HepG2 (cell line): ENCODE results near the gene GTF2H4. TPM values are rescaled to one million over a fixed set of nuclear protein-coding genes. Genes with fewer than 3 reads are reported as not detected.
A peak's percentile ranks its signal among the peaks of the same experiment; 100 is the strongest.

ENCODE experiments used
- ARHGAP35 ChIP-seq: sonication (generic); formaldehyde crosslinking; IDR thresholded peaks from 2 replicates; pipeline ENCODE4 v1.9.0; 2022; ENCODE audit warnings: mild to moderate bottlenecking, inconsistent platforms, moderate library complexity, missing genetic modification reagents, borderline replicate concordance
- HOXD1 ChIP-seq: sonication (generic); formaldehyde crosslinking; IDR thresholded peaks from 2 replicates; pipeline ENCODE4 v1.5.0; 2020; ENCODE audit warnings: missing genetic modification reagents
- MXD4 ChIP-seq: IDR thresholded peaks from 2 replicates; pipeline ENCODE4 v1.6.1; 2016; ENCODE audit warnings: mild to moderate bottlenecking, missing biosample characterization, missing genetic modification reagents
- NCOA5 ChIP-seq: sonication (generic); formaldehyde crosslinking; IDR thresholded peaks from 2 replicates; pipeline ENCODE4 v1.4.0; 2020; ENCODE audit warnings: missing genetic modification reagents
- NR2C2 ChIP-seq: sonication (generic); formaldehyde crosslinking; IDR thresholded peaks from 2 replicates; pipeline ENCODE4 v1.4.0; 2020; ENCODE audit warnings: missing genetic modification reagents, mild to moderate bottlenecking, moderate library complexity, borderline replicate concordance
- PITX1 ChIP-seq: sonication (generic); formaldehyde crosslinking; IDR thresholded peaks from 2 replicates; pipeline ENCODE4 v1.5.1; 2020; ENCODE audit warnings: mild to moderate bottlenecking, missing genetic modification reagents
- U2AF2 ChIP-seq: fragments of 200-400 bp; formaldehyde crosslinking; IDR thresholded peaks from 2 replicates; pipeline ENCODE4 v1.6.1; 2017; ENCODE audit warnings: low read depth, mild to moderate bottlenecking, low read length
- YY1 ChIP-seq: IDR thresholded peaks from 2 replicates; pipeline ENCODE4 v1.6.1; 2011; ENCODE audit warnings: low read length, low read depth, moderate library complexity, mild to moderate bottlenecking; ENCODE audit not compliant: insufficient read depth, insufficient replicate concordance
- ZHX2 ChIP-seq, 2 experiments: sonication (generic) in 1 of 2; formaldehyde crosslinking in 1 of 2; IDR thresholded peaks; 2 replicates each; pipeline versions ENCODE4 v1.6.1 to v1.9.0; 2014 to 2022; ENCODE audit warnings: antibody characterized with exemption in 1 of 2, borderline replicate concordance in 1 of 2, inconsistent platforms in 1 of 2, low read depth in 1 of 2, missing genetic modification reagents in 1 of 2
- ZNF563 ChIP-seq: sonication (generic); formaldehyde crosslinking; IDR thresholded peaks from 2 replicates; pipeline ENCODE4 v1.8.0; 2022; ENCODE audit warnings: mild to moderate bottlenecking, moderate library complexity, missing genetic modification reagents
- ZNF598 ChIP-seq: sonication (generic); formaldehyde crosslinking; IDR thresholded peaks from 2 replicates; pipeline ENCODE4 v1.5.1; 2020; ENCODE audit warnings: mild to moderate bottlenecking, missing genetic modification reagents, borderline replicate concordance
- ZNF646 ChIP-seq: sonication (generic); formaldehyde crosslinking; IDR thresholded peaks from 2 replicates; pipeline ENCODE4 v1.9.0; 2021; ENCODE audit warnings: mild to moderate bottlenecking, missing genetic modification reagents
- ZUFSP ChIP-seq: sonication (generic); formaldehyde crosslinking; IDR thresholded peaks from 2 replicates; pipeline ENCODE4 v1.9.0; 2021; ENCODE audit warnings: missing genetic modification reagents, mild to moderate bottlenecking, borderline replicate concordance
- polyA plus RNA-seq, 8 experiments: library from polyadenylated mRNA; depleted of rRNA in 3 of 8; stranded (reverse) in 7 of 8; unstranded in 1 of 8; fragments of >200 nt; fragmentation: Illumina TruSeq in 4 of 8; extraction: Trizol in 4 of 8; gene quantifications; 2 replicates each; pipeline versions ENCODE4 v1.2.1 to v1.2.3, GENCODE V29; 2011 to 2016; ENCODE audit warnings: low read depth in 4 of 8, missing spikeins in 1 of 8, mixed read lengths in 1 of 8; ENCODE audit not compliant: insufficient read depth in 1 of 8
- total RNA-seq, 5 experiments: library from RNA; depleted of rRNA; stranded (reverse); fragments of >200 nt; fragmentation: Illumina TruSeq; extraction: Trizol; gene quantifications; 2 replicates each; pipeline ENCODE4 v1.2.3, GENCODE V29; 2016; ENCODE audit warnings: low read depth in 1 of 5

GTF2H4 gene
- total and polyA plus RNA-seq, 2 of the 13 experiments (the other 11 are each of a cell fraction or from before 2014, with no cell fraction given) = 15.9 to 49.3 TPM

DNA sequence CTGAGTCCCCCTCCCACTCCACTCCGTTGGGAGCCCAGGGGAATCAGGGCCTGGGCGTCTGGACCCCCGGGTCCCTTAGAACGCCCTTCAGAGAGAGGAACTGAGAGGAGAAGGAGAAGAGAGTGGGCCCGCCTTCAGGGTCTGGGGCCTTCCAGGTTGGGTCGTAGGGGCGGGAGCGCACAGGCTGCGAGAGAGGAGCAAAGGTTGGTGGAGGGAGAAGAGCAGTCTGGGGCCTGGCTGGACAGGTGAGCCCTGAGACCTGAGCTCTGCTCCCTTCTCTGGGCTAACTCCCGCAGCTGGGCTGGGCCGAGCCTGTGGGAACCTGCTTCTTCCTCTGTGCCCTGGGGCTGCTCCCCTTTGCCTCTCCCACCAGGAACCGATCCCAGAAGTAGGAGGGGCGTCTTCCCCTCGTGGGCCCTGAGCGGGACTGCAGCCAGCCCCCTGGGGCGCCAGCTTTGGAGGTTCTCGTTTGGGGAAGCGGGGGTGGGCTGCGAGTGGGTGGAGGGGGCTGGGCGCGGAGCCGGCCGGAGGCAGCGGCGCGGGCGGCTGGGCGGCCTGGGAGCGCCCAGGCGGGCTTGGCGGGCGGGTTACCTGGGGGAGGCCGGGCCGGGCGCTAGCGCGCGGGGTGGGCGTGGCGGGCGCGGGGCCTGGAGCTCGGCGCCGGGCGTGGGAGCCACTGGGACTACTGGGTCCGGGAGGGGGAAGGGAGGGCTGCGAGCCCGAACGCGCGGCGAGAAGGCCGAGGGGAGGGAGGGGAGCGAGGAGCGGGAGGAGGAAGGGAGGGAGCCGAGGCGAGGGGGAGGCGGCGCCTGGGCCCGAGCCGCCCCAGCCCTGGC, 24.1 kb upstream of the GTF2H4 start, which contains the start of gene DDR1 (continued):
- TF ChIP-seq MXD4 (no peak; the same call in 1 of the 2 replicates), ZNF563 (CRISPR knock-in tag) (0 out of 2 replicates have a peak, but pooled peaks have one; percentile 11), ARHGAP35 (no peak; the same call in 1 of the 2 replicates), PITX1 (peak; percentile 73), YY1 (no peak), U2AF2 (no peak), ZUFSP (CRISPR knock-in tag) (no peak), NCOA5 (CRISPR knock-in tag) (no peak), ZHX2 (IDR thresholded peaks at IDR 0.05; ENCODE audit: low read depth) (no peak), ZHX2 (CRISPR knock-in tag; IDR thresholded peaks at IDR 0.05; ENCODE audit: borderline replicate concordance) (no peak), ZNF646 (CRISPR knock-in tag) (no peak), ZNF598 (CRISPR knock-in tag) (no peak), NR2C2 (0 out of 2 replicates have a peak, but pooled peaks have one; percentile 16), HOXD1 (CRISPR knock-in tag) (no peak)
